ENCODE data around the gene CTDSPL.
"Not testable (repeated sequence)": the region's sequence is repeated elsewhere in the genome, so short reads cannot be mapped to it uniquely, and the experiment has no call there.

The CTDSPL gene

DNA sequence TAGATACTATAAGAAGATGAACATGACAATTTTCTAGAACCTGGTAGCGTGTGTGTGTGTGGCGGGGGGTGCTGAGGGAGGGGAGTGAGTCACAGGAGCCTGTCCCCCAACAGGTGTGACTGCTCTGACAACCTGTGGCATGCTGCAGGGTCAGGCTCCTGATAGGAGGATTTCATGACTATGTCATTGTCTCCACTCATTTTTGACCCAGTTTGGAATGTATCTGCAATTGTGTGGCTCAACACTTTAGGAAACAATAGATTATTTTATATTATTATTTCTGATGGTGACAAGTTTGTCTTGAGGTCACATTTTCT lies 119.6 kb downstream of the CTDSPL start:
- in situ Hi-C loops (cut with HindIII; ENCODE audit: low sequenced_read_pairs), result no loop called here

GRCh38 chr3:37982331-37982730 lies 120.7 kb downstream of the CTDSPL start:
- in situ Hi-C loops (cut with HindIII; ENCODE audit: low sequenced_read_pairs), result no loop called here

- in situ Hi-C loops (cut with HindIII; ENCODE audit: low sequenced_read_pairs), result no loop called here
These were observed 122.4 kb downstream of the CTDSPL start for GRCh38 chr3:37984051-37984450.

DNA sequence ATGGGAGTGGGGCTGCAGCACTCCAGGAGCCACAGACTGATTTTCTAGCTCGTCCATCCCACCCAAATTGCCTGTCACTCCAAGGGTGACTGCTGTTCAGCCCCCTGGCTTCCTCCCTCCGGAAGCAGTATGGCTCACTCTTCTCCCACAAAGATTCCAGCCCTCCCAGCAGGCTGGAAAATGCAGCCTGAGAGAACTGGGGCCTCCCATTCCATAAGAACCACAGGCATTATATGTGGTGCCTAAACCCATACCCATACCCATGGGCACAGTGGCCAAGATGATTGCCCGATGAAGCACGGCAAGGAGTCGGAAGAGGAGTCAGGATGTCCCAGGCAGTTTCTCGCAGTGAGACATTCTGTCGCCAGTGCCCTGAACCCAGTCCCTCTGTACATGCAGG lies 122.9 kb downstream of the CTDSPL start:
- in situ Hi-C loops (cut with HindIII; ENCODE audit: low sequenced_read_pairs), result no loop called here

DNA sequence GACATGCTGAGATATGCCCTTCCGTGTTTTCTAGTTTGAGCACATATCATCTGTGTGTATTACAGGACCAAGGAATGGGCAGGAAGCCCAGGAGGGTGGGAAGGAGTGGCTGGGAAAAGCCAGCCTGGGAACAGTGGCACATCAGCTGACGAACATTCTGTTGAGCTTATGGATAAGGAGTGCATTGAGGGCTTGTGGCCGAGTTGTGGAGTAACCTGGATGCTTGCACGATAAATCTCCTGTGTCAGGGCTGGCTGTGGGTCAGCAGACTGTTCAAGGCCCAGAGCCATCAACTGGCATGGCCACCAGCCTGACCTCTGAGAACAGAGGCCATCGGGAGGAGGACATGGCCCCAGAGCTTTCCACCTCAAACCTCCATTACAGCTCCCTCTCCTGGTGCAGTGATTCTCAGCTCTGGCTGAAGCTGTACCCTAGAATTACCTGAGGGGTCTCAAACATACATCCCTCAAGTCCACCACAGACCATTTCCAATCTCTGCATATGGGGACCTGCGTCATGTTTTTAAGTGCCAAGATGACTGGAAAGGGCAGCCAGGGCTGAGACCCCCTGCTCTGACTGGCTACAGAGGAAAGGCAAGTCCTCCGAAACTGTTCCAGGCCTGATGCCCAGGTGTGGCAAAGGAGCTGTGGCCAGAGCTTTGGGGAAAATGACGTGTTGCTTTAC lies 124.1 kb downstream of the CTDSPL start:
- in situ Hi-C loops (cut with HindIII; ENCODE audit: low sequenced_read_pairs), result no loop called here

DNA sequence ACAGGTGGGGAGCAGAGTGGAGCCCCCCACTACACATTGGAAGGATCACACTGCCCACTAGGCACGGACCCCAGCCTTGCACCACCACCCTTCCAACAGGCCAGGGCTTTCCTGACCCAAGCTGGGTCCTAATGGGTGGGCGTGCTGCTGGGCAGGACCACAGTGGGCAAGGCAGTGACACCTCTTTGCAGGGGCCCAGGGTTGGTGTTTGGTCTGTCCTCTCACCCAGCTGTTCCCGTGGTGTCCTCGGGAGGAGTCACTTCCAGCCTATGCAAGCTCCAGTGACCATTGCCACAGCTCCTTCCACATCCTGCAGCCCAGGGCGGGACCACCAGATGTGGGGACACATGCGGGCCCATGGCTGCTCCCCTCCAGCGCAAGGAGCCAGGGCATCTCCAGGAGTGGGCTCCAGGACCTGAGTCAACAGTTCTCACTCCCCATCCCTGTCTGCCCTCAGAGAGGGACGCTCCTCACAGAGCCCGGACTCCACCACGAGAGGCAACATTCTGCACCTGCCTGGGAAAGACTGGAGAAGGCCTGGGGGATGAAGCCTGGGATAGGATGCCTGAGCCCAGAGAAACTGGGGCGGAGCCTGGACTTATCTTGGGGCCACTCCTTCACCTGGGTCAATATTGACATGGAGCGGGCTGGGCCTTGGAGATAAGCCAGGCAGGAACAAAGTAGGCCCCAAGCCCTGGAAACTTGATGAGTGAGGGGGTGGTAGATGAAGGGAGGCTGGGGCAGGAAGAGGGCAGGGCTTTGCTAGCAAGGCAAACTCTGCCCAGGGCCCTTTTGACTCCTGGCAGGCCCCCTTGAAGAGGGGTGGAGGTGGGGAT lies 125.0 kb downstream of the CTDSPL start:
- in situ Hi-C loops (cut with HindIII; ENCODE audit: low sequenced_read_pairs), result no loop called here

GRCh38 chr3:37987315-37987697 lies 125.6 kb downstream of the CTDSPL start:
- in situ Hi-C loops (cut with HindIII; ENCODE audit: low sequenced_read_pairs), result no loop called here

GRCh38 chr3:37987751-37988179 lies 126.1 kb downstream of the CTDSPL start:
- in situ Hi-C loops (cut with HindIII; ENCODE audit: low sequenced_read_pairs), result no loop called here

- in situ Hi-C loops (cut with HindIII; ENCODE audit: low sequenced_read_pairs), result not testable (repeated sequence)
These were observed 126.7 kb downstream of the CTDSPL start for GRCh38 chr3:37988376-37988775.

DNA sequence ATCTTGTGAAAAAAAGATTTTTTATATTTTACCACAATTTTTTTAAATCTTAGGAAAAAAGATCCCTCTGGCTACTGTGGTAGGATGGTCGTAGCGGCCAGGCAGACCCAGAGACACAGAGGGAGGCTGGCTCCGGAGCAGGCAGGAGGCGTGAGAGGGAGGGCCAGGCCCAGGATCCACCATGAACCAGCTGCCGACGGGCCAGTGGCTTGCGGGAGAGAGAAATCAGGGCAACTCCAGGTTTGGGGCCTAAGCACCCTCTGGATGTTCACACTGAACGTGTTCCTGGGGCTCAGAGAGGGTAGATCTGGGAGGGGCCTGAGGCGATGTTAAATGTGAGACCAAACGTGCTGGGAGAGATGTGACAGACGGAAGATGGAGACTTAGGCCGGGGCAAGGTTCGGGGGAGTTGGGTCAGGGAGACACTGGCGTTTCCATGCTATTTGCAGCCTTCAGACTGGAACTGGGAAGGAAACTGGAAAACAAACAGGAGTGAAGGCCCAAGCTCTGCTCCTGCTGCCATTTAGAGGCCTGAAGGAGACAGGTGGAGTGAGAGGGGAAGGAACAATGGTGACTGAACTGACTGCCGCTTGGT lies 127.3 kb downstream of the CTDSPL start:
- in situ Hi-C loops (cut with HindIII; ENCODE audit: low sequenced_read_pairs), result no loop called here

DNA sequence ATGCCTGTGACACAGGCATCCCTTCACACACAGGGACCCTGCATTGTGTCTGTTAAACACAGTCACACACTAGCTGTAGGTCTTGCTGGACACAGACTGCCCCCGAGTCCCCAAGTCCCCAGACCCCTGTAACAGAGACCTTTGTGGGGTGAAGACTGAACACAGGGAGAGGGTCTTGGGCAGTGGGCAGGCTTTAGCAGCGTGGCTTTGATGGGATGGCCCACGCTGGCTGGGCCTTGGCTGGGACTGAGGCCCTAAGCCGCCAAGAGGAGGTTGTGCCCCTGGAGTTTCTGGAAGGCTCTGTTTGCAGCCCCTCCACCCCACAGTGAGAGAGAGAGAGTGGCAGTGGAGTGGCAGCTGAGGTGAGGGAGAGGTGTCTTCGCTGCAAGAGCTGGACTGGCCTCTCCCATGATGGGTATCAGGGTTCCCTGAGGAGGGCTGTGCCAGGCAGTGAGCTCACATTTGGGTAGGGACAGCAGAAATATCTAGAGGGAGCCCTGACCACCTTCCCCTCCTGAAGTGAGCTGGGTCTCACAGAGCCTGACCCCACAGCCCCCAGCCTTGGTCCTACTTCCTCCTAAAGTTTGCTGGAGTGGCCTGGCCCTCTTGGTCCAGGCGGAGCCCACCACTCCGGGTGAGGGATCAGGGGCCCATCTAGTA lies 128.3 kb downstream of the CTDSPL start:
- in situ Hi-C loops (cut with HindIII; ENCODE audit: low sequenced_read_pairs), result no loop called here

DNA sequence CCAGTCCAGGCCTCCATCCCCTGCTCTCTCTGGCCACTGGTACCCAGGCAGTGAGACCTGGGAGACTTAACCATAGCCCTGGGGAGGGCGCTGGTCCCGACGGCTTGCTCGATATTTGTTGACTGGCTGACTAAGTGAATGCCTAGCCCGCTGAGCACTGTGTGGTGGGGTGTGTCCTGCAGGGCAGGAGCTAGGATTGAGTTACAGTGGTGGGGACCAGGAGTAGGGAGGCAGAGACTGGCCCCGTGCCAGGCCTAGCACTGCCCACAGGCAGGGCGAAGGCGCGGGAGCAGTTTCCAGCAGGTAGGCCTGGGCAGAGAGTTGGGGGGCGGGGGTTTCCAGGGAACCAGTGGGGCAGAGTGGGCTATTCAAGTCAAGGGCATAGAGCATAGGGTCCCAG lies 128.8 kb downstream of the CTDSPL start, which contains the start of gene VILL:
Gene VILL, plus strand, starts transcription at position 260 of the 400 bp plus-strand sequence. CDS start 2,887 bp downstream, outside the sequence.
- in situ Hi-C loops (cut with HindIII; ENCODE audit: low sequenced_read_pairs), result no loop called here

- in situ Hi-C loops (cut with HindIII; ENCODE audit: low sequenced_read_pairs), result no loop called here
These were observed 129.4 kb downstream of the CTDSPL start for GRCh38 chr3:37991109-37991508.

DNA sequence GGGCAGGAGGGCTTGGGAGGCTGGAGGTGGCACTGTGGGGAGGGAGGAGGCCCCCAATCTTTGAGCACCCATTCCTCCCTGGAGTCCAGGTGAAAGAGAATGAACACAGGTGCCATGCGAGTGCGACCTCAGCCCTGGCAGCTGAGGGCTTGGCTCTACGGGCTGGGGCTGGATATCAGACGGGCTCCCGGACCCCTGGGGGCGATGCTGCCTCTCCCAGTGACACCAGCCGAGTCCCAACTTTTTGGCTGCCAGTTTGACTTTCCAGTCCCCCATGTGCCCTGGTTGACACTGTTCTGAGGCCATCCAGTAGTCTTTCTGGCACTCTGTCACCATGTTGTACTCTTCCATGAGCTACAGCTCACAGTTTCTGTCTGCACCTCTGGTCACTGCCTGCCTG lies 130.1 kb downstream of the CTDSPL start:
- in situ Hi-C loops (cut with HindIII; ENCODE audit: low sequenced_read_pairs), result no loop called here

GRCh38 chr3:37992271-37993066 lies 130.8 kb downstream of the CTDSPL start:
- in situ Hi-C loops (cut with HindIII; ENCODE audit: low sequenced_read_pairs), result no loop called here

DNA sequence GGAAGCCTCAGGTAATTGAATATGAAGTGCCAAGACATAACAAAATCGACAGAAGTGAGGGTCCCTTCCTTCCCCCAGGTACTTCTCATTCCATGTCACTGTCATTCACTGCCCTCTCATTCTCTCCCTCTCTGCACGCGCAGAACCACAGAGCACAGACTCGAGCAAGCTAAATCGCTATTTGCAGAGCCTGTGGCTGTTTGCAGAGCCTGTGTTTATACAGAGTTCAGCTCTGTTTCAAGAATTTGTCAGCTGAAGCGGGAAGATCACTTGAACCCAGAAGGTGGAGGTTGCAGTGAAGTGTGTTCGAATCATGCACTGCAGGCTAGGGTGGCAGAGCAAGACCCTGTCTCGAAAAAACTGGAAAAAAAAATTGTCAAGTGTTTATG lies 131.4 kb downstream of the CTDSPL start:
- in situ Hi-C loops (cut with HindIII; ENCODE audit: low sequenced_read_pairs), result no loop called here

GRCh38 chr3:37993460-37993819 lies 131.8 kb downstream of the CTDSPL start:
- in situ Hi-C loops (cut with HindIII; ENCODE audit: low sequenced_read_pairs), result no loop called here

DNA sequence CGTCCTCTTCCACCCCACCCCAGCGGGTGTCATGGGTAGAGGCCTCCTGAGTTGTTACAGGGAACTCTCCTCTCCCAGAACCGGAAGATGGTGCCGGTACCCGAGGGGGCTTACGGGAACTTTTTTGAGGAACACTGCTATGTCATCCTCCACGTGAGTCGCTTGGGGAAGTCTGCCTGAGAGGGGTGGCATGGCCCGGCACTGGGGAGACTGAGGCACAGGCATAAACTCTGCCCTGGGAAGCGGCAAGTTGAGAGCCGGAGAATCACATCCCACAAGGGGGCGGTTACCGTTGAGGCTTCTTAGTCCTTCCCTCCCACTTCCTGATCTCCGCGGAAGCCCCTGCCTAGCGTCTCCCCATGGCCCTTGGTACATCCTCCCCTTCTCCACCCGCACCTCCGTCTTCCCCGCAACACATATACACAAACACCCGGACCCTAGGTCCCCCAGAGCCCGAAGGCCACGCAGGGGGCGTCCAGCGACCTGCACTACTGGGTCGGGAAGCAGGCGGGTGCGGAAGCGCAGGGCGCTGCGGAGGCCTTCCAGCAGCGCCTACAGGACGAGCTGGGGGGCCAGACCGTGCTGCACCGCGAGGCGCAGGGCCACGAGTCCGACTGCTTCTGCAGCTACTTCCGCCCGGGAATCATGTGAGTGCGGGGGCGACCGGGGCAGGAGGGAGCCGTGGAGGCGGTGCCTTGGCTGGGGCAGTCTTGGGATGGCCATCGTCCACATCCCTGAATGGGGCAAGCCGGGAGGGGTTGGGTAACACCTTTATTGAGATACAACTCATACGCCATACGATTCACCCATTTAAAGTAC lies 132.3 kb downstream of the CTDSPL start:
- in situ Hi-C loops (cut with HindIII; ENCODE audit: low sequenced_read_pairs), result no loop called here

DNA sequence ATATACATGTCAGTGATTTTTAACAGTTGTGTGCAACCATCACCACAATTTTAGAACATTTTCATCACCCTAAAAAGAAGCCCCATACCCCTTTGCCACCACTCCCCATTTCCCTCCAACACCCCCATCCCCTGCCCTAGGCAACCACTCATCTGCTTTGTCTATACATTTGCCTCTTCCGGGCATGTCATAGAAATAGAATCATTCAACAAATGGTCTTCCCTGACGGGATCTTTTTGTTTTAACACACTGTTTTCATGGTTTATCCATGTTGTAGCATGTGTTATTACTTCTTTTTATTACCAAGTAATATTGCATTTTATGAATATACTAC lies 132.9 kb downstream of the CTDSPL start:
- in situ Hi-C loops (cut with HindIII; ENCODE audit: low sequenced_read_pairs), result no loop called here

Measured in endothelial cell of hepatic sinusoid (primary cell).